ENCODE data around the gene LYPD8.

LYPD8 gene

DNA sequence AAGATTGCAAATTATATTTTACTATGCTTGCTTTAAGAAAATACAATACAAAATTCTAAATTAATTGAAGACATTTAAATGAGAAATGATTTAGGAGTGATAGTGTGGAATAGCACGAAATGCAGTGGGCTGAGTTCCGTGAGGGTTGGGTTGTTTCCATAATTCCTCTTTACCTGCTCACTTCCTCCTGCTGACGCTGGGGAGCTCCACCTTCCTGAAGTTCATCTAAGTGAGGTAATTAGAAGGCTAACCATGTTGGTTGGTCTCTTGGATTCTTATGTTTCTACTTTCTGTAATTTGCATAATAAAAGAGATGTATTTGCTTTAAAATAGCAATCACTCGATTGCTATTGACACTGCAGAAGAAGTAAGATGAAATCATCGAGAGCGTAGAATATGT is 57.7 kb downstream of the LYPD8 start:
- in situ Hi-C loops (cut with HindIII; ENCODE audit: low sequenced_read_pairs) = no loop called here
- H3K4me3 ChIP-seq (ENCODE audit: low read depth, low read length) = no peak overlapping the region
- DNase-seq (ENCODE audit: low read depth, low spot score) = no peak
- TF ChIP-seq CTCF (IDR thresholded peaks at IDR 0.05; ENCODE audit: low read depth, low read length) = no peak

DNA sequence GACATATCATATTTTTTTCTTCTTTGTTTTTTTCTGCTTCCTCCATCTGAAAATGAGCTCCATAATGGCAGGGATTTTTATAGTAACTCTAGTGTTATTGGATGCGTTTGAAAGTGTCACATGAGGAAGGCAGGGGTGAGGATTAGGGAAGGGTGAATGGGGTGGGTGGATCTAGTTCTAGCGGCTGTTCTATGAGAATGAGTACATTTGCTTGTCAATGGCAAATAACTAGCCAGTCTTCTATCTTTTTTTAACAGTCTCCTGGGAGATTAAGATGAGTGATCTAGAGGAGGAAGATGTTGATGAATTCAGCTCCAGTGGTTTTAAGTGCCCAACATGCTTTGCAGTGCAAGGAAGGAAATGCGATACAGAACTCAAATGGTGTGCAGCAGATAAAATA is 58.8 kb downstream of the LYPD8 start:
- in situ Hi-C loops (cut with HindIII; ENCODE audit: low sequenced_read_pairs) = no loop called here
- no peak for DNase-seq (ENCODE audit: low read depth, low spot score)
- H3K4me3 ChIP-seq (ENCODE audit: low read depth, low read length) = no peak overlapping the region
- TF ChIP-seq CTCF (IDR thresholded peaks at IDR 0.05; ENCODE audit: low read depth, low read length) = no peak

GRCh38 chr1:248696261-248696660 is 59.3 kb downstream of the LYPD8 start:
- DNase-seq (ENCODE audit: low read depth, low spot score) = no peak
- in situ Hi-C loops (cut with HindIII; ENCODE audit: low sequenced_read_pairs) = no loop called here
- H3K4me3 ChIP-seq (ENCODE audit: low read depth, low read length) = no peak overlapping the region
- TF ChIP-seq CTCF (IDR thresholded peaks at IDR 0.05; ENCODE audit: low read depth, low read length) = no peak

- no peak for DNase-seq (ENCODE audit: low read depth, low spot score)
- in situ Hi-C loops (cut with HindIII; ENCODE audit: low sequenced_read_pairs) = no loop called here
- no peak overlapping the region for H3K4me3 ChIP-seq (ENCODE audit: low read depth, low read length)
- no peak for TF ChIP-seq CTCF (IDR thresholded peaks at IDR 0.05; ENCODE audit: low read depth, low read length)
Measured at GRCh38 chr1:248695451-248696132, 60.0 kb downstream of the LYPD8 start.

- TF ChIP-seq CTCF (IDR thresholded peaks at IDR 0.05; ENCODE audit: low read depth, low read length) = no peak
- in situ Hi-C loops (cut with HindIII; ENCODE audit: low sequenced_read_pairs) = no loop called here
- DNase-seq (ENCODE audit: low read depth, low spot score) = no peak
- H3K4me3 ChIP-seq (ENCODE audit: low read depth, low read length) = no peak overlapping the region
Measured at GRCh38 chr1:248691567-248692155, 63.9 kb downstream of the LYPD8 start.
